ENCODE data around the gene STS.
"Not testable (repeated sequence)": the region's sequence is repeated elsewhere in the genome, so short reads cannot be mapped to it uniquely, and the experiment has no call there.

The STS gene

GRCh38 chrX:7163146-7163677, 15.7 kb downstream of the STS start:
- TF ChIP-seq ZFX (IDR thresholded peaks at IDR 0.05): no peak
- TF ChIP-seq, protein P1, sequence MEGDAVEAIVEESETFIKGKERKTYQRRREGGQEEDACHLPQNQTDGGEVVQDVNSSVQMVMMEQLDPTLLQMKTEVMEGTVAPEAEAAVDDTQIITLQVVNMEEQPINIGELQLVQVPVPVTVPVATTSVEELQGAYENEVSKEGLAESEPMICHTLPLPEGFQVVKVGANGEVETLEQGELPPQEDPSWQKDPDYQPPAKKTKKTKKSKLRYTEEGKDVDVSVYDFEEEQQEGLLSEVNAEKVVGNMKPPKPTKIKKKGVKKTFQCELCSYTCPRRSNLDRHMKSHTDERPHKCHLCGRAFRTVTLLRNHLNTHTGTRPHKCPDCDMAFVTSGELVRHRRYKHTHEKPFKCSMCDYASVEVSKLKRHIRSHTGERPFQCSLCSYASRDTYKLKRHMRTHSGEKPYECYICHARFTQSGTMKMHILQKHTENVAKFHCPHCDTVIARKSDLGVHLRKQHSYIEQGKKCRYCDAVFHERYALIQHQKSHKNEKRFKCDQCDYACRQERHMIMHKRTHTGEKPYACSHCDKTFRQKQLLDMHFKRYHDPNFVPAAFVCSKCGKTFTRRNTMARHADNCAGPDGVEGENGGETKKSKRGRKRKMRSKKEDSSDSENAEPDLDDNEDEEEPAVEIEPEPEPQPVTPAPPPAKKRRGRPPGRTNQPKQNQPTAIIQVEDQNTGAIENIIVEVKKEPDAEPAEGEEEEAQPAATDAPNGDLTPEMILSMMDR (conservative IDR thresholded peaks at IDR 0.05): no peak
- H3K27ac ChIP-seq: no peak overlapping the region

- TF ChIP-seq ZFX (IDR thresholded peaks at IDR 0.05): no peak
- TF ChIP-seq, protein P1 (conservative IDR thresholded peaks at IDR 0.05): no peak
- H3K27ac ChIP-seq: no peak overlapping the region
Observed at GRCh38 chrX:7164174-7164573, 16.7 kb downstream of the STS start.

GRCh38 chrX:7168371-7168770, 20.9 kb downstream of the STS start:
- TF ChIP-seq ZFX (IDR thresholded peaks at IDR 0.05): no peak
- TF ChIP-seq, protein P1 (conservative IDR thresholded peaks at IDR 0.05): no peak

GRCh38 chrX:7169627-7170026, 22.1 kb downstream of the STS start:
- no peak for TF ChIP-seq ZFX (IDR thresholded peaks at IDR 0.05)
- TF ChIP-seq, protein P1 (conservative IDR thresholded peaks at IDR 0.05): no peak
- no peak overlapping the region for H3K27ac ChIP-seq

More at GRCh38 chrX:7168371-7168770, 20.9 kb downstream of the STS start:
- no peak overlapping the region for H3K27ac ChIP-seq

GRCh38 chrX:7170898-7171297, 23.4 kb downstream of the STS start:
- H3K27ac ChIP-seq: no peak overlapping the region
- no peak for TF ChIP-seq ZFX (IDR thresholded peaks at IDR 0.05)
- TF ChIP-seq, protein P1 (conservative IDR thresholded peaks at IDR 0.05): peak; percentile 39

DNA sequence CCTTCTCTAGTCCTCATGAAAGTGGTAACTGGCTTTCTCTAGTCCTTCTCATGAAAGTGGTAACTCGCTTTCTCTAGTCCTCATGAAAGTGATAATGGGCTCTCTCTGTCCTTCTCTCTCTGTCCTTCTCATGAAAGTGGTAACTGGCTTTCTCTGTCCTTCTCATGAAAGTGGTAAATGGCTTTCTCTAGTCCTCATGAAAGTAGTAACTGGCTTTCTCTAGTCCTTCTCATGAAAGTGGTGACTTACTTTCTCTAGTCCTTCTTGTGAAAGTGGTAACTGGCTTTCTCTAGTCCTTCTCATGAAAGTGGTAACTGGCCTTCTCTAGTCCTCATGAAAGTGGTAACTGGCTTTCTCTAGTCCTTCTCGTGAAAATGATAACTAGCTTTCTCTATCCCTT, 31.3 kb downstream of the STS start:
- H3K27ac ChIP-seq: not testable (repeated sequence)

DNA sequence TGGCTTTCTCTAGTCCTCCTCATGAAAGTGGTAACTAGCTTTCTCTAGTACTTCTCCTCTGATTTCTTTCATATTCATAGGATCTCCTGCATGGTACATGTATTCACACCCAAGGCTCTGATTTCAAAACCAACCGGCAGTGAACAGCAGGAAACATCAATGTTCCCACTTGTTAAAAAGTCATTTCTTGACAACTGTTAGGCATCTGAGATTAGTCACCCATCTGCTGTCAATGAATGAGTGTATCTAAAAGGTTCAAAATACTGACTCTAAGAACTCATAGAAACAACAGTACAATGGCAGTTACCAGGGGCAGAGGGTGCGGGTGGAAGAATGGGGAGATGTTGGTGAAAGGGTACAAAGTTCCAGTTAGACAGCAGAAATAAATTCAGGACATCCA, 31.9 kb downstream of the STS start:
- no peak overlapping the region for H3K27ac ChIP-seq

DNA sequence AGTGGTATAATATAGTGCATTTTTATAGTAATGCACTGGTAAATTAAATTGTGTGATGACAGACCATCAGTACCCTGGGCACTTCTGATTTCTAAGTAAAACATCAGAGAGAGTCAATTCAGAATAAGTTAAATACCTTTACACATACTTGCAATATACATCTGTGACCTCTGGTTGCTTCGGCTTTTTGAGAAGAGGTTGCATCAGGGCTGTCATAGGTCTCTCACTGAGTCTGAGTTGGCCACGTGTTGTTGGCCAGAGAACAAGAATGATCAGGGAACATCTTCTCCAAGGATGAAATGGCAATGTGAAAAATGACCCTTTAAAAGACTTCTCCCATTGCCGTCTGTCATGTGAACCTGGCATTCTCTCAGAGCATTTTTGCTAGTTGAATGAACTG, 37.3 kb downstream of the STS start:
- TF ChIP-seq, protein P1 (conservative IDR thresholded peaks at IDR 0.05): no peak
- no peak for TF ChIP-seq ZFX (IDR thresholded peaks at IDR 0.05)
- H3K27ac ChIP-seq: no peak overlapping the region

More for the DNA sequence above, 31.9 kb downstream of the STS start:
- TF ChIP-seq ZFX (IDR thresholded peaks at IDR 0.05): no peak
- TF ChIP-seq, protein P1 (conservative IDR thresholded peaks at IDR 0.05): no peak

Measured in C4-2B (cell line).